Measurements from ENCODE around the gene CPSF6. TPM values are rescaled to one million over a fixed set of nuclear protein-coding genes. Genes with fewer than 3 reads are reported as not detected.
A peak's percentile ranks its signal among the peaks of the same experiment; 100 is the strongest.
"Not testable (repeated sequence)": the region's sequence is repeated elsewhere in the genome, so short reads cannot be mapped to it uniquely, and the experiment has no call there.

Gene CPSF6
- total and polyA plus RNA-seq, 5 experiments from 2014 or later: 36.6 to 114 (median 55.4) TPM

DNA sequence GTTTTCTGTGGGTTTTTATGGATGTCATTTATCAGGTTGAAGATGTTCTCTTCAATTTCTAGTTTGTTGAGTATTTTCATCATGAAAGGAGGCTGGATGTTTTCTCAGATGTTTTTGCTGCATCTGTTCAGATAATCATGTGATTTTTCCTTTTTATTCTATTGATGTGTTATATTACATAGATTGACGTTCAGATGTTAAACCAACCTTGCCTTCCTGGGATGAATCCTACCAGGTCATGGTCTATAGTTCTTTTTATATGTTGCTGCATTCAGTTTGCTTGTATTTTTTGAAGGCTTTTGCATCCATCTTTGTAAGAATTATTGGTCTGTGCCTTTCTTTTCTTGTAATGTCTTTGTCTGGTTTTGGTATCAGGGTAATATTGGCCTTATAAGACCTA, 64.9 kb downstream of the CPSF6 start:
- peaks cover 0 to 2% (median under 1%) of the 10 kb centered on the region in 5 donors for H3K27me3 Mint-ChIP-seq
- ATAC-seq (no peak), DNase-seq (no peak)
- H3K27ac Mint-ChIP-seq: no peak overlapping the region
- peaks cover 0 to 32% (median 18%) of the 10 kb centered on the region in 9 donors for H3K9me3 Mint-ChIP-seq
- POLR2A ChIA-PET: no interaction called here
- no peak overlapping the region for H3K4me3 Mint-ChIP-seq
- peaks cover 0 to 26% (median 13%) of the 10 kb centered on the region in 3 donors for H3K36me3 Mint-ChIP-seq
- no peaks in the 10 kb centered on the region for H3K4me1 Mint-ChIP-seq

DNA sequence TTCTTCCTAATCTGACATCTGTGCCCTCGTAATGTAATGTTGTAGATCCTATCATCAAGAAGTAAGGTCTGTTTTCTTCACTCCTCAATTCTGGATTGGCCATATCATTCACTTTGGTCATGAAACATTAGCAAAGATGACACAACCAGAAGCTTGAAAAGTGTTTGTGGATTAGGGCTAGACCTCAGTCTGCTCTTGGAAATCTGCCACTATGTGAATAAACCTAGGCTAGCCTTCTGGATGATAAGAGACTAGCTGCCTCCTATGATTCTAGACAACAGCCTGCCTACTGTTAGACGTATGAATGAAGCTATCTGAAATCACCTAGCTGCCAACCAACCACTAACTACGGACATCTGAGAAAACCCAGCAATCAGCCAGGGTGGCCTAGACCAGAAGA, 70.1 kb downstream of the CPSF6 start:
- H3K27me3 Mint-ChIP-seq: peaks cover 0 to 2% (median 0%) of the 10 kb centered on the region in 5 donors
- no peak overlapping the region for H3K4me3 Mint-ChIP-seq
- ATAC-seq: no peak
- no peaks in the 10 kb centered on the region for H3K4me1 Mint-ChIP-seq
- POLR2A ChIA-PET: no interaction called here
- peaks cover 0 to 22% (median 11%) of the 10 kb centered on the region in 9 donors for H3K9me3 Mint-ChIP-seq
- H3K36me3 Mint-ChIP-seq: peaks cover 0 to 26% (median 9%) of the 10 kb centered on the region in 3 donors
- no peak overlapping the region for H3K27ac Mint-ChIP-seq
- DNase-seq: no peak

DNA sequence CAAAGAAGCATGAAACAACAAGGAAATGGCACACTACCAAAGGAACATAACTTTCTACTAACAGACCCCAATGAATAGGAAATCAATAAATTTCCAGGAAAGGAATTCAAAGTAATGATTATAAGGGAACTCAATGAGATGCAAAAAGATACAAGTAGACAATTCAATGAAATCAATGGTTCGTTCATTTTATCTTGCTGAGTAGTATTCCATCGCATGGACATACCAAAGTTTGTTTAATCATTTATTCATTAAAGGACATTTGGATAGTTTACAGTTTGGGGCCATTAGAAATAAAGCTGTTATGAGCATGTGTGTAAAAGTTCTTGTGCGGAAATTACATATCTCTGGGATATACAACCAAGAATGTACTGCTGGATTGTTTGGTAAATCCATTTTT, 73.8 kb downstream of the CPSF6 start:
- POLR2A ChIA-PET: interaction anchor here (1.4 to 2.6 kb wide), 2 partner anchors 12 to 17 kb away, joined by 3 to 6 read pairs; no protein-coding TSS in a partner anchor
- Mint-ChIP-seq H3K27ac (no peak overlapping the region), H3K27me3 (no peaks in the 10 kb centered on the region), H3K4me3 (no peak overlapping the region), H3K9me3 (peaks cover 0 to 21% (median 2%) of the 10 kb centered on the region in 9 donors), H3K36me3 (peaks cover 0 to 12% (median 8%) of the 10 kb centered on the region in 3 donors), H3K4me1 (no peaks in the 10 kb centered on the region)
- DNase-seq (no peak), ATAC-seq (no peak)

DNA sequence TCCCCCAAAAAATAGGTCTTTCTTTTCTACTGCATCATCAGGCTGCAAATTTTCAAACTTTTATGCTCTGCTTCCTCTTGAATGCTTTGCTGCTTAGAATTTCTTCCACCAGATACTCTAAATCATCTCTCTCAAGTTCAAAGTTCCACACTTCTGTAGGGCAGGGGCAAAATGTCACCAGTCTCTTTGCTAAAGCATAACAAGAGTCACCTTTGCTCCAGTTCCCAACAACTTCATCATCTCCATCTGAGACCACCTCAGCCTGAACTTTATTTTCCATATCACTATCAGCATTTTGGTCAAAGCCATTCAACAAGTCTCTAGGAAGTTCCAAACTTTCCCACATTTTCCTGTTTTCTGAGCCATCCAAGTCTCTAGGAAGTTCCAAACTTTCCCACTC, 77.4 kb downstream of the CPSF6 start:
- H3K27ac Mint-ChIP-seq, H3K4me3 Mint-ChIP-seq, DNase-seq, ATAC-seq, POLR2A ChIA-PET, H3K4me1 Mint-ChIP-seq: not testable (repeated sequence)
- Mint-ChIP-seq H3K36me3 (peaks cover 0 to 17% (median 9%) of the 10 kb centered on the region in 3 donors), H3K27me3 (peaks cover 1 to 10% (median 6%) of the 10 kb centered on the region in 5 donors), H3K9me3 (peaks cover 0 to 39% (median 2%) of the 10 kb centered on the region in 9 donors)

DNA sequence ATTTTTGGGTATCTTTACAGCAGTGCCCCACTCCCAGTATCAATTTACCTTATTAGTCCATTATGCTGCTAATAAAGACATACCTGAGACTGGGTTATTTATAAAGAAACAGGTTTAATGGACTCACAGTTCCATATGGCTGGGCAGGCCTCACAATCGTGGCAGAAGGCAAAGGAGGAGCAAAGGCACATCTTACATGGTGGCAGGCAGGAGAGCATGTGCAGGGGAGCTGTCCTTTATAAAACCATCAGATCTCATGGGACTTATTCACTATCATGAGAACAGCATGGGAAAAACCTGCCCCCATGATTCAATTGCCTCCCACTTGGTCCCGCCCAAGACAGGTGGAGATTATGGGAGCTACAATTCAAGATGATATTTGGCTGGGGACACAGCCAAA, 77.9 kb downstream of the CPSF6 start:
- peaks cover 0 to 17% (median 9%) of the 10 kb centered on the region in 3 donors for H3K36me3 Mint-ChIP-seq
- H3K4me1 Mint-ChIP-seq, H3K4me3 Mint-ChIP-seq, DNase-seq, ATAC-seq, H3K27ac Mint-ChIP-seq, POLR2A ChIA-PET: not testable (repeated sequence)
- peaks cover 0 to 39% (median 2%) of the 10 kb centered on the region in 9 donors for H3K9me3 Mint-ChIP-seq
- H3K27me3 Mint-ChIP-seq: peaks cover 1 to 10% (median 6%) of the 10 kb centered on the region in 5 donors

GRCh38 chr12:69318225-69318624, 78.9 kb downstream of the CPSF6 start:
- no peak for DNase-seq
- H3K27me3 Mint-ChIP-seq: peaks cover 1 to 10% (median 8%) of the 10 kb centered on the region in 5 donors
- peaks cover 0 to 2% (median 0%) of the 10 kb centered on the region in 4 donors for H3K4me1 Mint-ChIP-seq
- ATAC-seq: no peak
- POLR2A ChIA-PET: no interaction called here
- peaks cover 0 to 17% (median 9%) of the 10 kb centered on the region in 3 donors for H3K36me3 Mint-ChIP-seq
- no peak overlapping the region for H3K4me3 Mint-ChIP-seq
- H3K9me3 Mint-ChIP-seq: peaks cover 0 to 39% (median 2%) of the 10 kb centered on the region in 9 donors
- H3K27ac Mint-ChIP-seq: no peak overlapping the region

GRCh38 chr12:69321351-69321750, 82.0 kb downstream of the CPSF6 start:
- no peak for DNase-seq
- H3K9me3 Mint-ChIP-seq: peaks cover 0 to 34% (median 2%) of the 10 kb centered on the region in 9 donors
- POLR2A ChIA-PET: interaction anchor here (3.7 kb wide), 1 partner anchor 9 kb away, joined by 15 read pairs; no protein-coding TSS in a partner anchor
- no peak overlapping the region for H3K4me3 Mint-ChIP-seq
- peak overlapping the region in 1 of 10 donors; percentile 32 for H3K27ac Mint-ChIP-seq
- H3K36me3 Mint-ChIP-seq: peaks cover under 1 to 14% (median 1%) of the 10 kb centered on the region in 3 donors
- peaks cover 4 to 14% (median 10%) of the 10 kb centered on the region in 4 donors for H3K4me1 Mint-ChIP-seq
- peaks cover 1 to 10% (median 8%) of the 10 kb centered on the region in 5 donors for H3K27me3 Mint-ChIP-seq
- ATAC-seq: no peak

Small RNA genes within 50 kb of the gene (microRNA-seq; reads per million reads assigned to microRNA genes)
- not detected for gene MIR1279 (ENCODE audit: borderline microRNAs expressed)

Other genes with a start within 250 kb of the CPSF6 start
- gene LYZ, start 108.8 kb downstream of the CPSF6 start, total RNA-seq: 1 to 10 TPM; 7.2 to 7.3 TPM
- 10 to 100 TPM in 1 of 3 donors, 1 to 10 TPM in 1, under 1 TPM in 1; 0.09 to 17.3 (median 5.9) TPM for gene LYZ, start 108.8 kb downstream of the CPSF6 start, polyA plus RNA-seq
- gene YEATS4, start 120.2 kb downstream of the CPSF6 start, total RNA-seq: 10 to 100 TPM; 18.0 to 24.9 TPM
- 10 to 100 TPM; 50.9 to 66.4 (median 54.4) TPM for gene YEATS4, start 120.2 kb downstream of the CPSF6 start, polyA plus RNA-seq
- 10 to 100 TPM; 27.2 to 33.5 TPM for gene FRS2, start 230.8 kb downstream of the CPSF6 start, total RNA-seq
- gene FRS2, start 230.8 kb downstream of the CPSF6 start, polyA plus RNA-seq: 10 to 100 TPM; 11.1 to 12.3 (median 11.6) TPM

All from naive thymus-derived CD8-positive, alpha-beta T cell (primary cell).